GM12878 (cell line): ENCODE measurements around the gene NASP. TPM values are rescaled to one million over a fixed set of nuclear protein-coding genes. Genes with fewer than 3 reads are reported as not detected.

Experiments used
- ATAC-seq: fragments of 200-7000 bp; cut with Tn5 transposase; 3 replicates; pipeline ENCODE4 v1.9.1; 2020; ENCODE audit warnings: mild to moderate bottlenecking, moderate library complexity
- BruUV-seq: library from RNA; stranded (reverse); fragments of 400-500 nt; replicated peaks from 2 replicates; lab custom pipeline; 2021; lab: Mats Ljungman, UMichigan
- CTCF ChIA-PET: fragments of 300-600 bp; sonication (Branson Sonifier 250); formaldehyde crosslinking; extraction: SDS; loops from one replicate; lab custom pipeline; 2021; ENCODE audit warnings: inconsistent platforms; lab: Yijun Ruan, JAX
- POLR2A ChIA-PET: fragments of 350-600 bp; formaldehyde crosslinking; extraction: SDS; loops from one replicate; lab custom pipeline; 2021; ENCODE audit warnings: inconsistent platforms; lab: Charles Lee
- RAD21 ChIA-PET: fragments of 300-600 bp; sonication (Branson Sonifier 250); formaldehyde crosslinking; loops from one replicate; lab custom pipeline; 2023; ENCODE audit warnings: antibody characterized with exemption; ENCODE audit not compliant: unreplicated experiment; lab: Charles Lee
- SMC1A ChIA-PET: fragments of 300-600 bp; sonication (Branson Sonifier 250); formaldehyde crosslinking; loops from one replicate; lab custom pipeline; 2023; ENCODE audit not compliant: unreplicated experiment, uncharacterized antibody; lab: Charles Lee
- DNase-seq: peaks from one replicate; pipeline ENCODE4 v3.0.0-alpha.2; 2011; ENCODE audit warnings: low read depth, low spot score
- FAIRE-seq: peaks from 3 replicates; lab custom pipeline; 2011; peaks lifted over from hg19 to GRCh38; lab: Jason Lieb, UNC
- H2AFZ ChIP-seq: 2 replicates; pipeline ENCODE4 v1.6.0; 2011; ENCODE audit warnings: low read depth, low read length, control low read depth; ENCODE audit not compliant: control insufficient read depth
- H3K27ac ChIP-seq: 2 replicates; pipeline ENCODE4 v1.5.1; 2011; ENCODE audit warnings: control low read depth; ENCODE audit not compliant: control insufficient read depth, insufficient read depth
- H3K27me3 ChIP-seq, 2 experiments: replicated peaks in 1 of 2; 2 replicates each; pipeline versions ENCODE4 v1.6.0 to v1.6.1; 2011; ENCODE audit warnings: low read length in 1 of 2; ENCODE audit not compliant: control insufficient read depth in 2 of 2, insufficient read depth in 2 of 2
- H3K36me3 ChIP-seq, 2 experiments: 2 replicates each; pipeline ENCODE4 v1.5.1; 2011; ENCODE audit warnings: low read length in 1 of 2; ENCODE audit not compliant: control insufficient read depth in 2 of 2, insufficient read depth in 2 of 2
- H3K4me1 ChIP-seq: 2 replicates; pipeline ENCODE4 v1.6.1; 2011; ENCODE audit warnings: mild to moderate bottlenecking, low read length, moderate library complexity, mixed read lengths; ENCODE audit not compliant: control insufficient read depth, insufficient read depth
- H3K4me2 ChIP-seq: 2 replicates; pipeline ENCODE4 v1.6.0; 2011; ENCODE audit warnings: control low read depth; ENCODE audit not compliant: control insufficient read depth, insufficient read depth
- H3K4me3 ChIP-seq: fragments of 200-600 bp; sonication (generic); 2 replicates; pipeline ENCODE4 v1.5.1; 2016
- H3K79me2 ChIP-seq: 2 replicates; pipeline ENCODE4 v1.6.0; 2011; ENCODE audit warnings: low read length; ENCODE audit not compliant: control insufficient read depth, insufficient read depth
- H3K9ac ChIP-seq: 2 replicates; pipeline ENCODE4 v1.8.0; 2011; ENCODE audit warnings: low read length, control low read depth, mixed read lengths; ENCODE audit not compliant: control insufficient read depth, insufficient read depth
- H3K9me3 ChIP-seq: replicated peaks from 3 replicates; pipeline ENCODE4 v1.5.1; 2011; ENCODE audit warnings: mild to moderate bottlenecking, low read length; ENCODE audit not compliant: control insufficient read depth, insufficient read depth
- H4K20me1 ChIP-seq: 2 replicates; pipeline ENCODE4 v1.6.0; 2011; ENCODE audit not compliant: control insufficient read depth, insufficient read depth
- CREM ChIP-seq: IDR thresholded peaks from 2 replicates; pipeline ENCODE4 v1.6.1; 2014; ENCODE audit warnings: antibody characterized with exemption, low read depth
- ESRRA ChIP-seq: IDR thresholded peaks from 2 replicates; pipeline ENCODE4 v1.6.1; 2012; ENCODE audit warnings: mild to moderate bottlenecking, low read length, improper control_type of control experiment
- HDAC2 ChIP-seq: fragments of 200-600 bp; sonication (generic); IDR thresholded peaks from 2 replicates; pipeline ENCODE4 v1.6.1; 2017
- IRF3 ChIP-seq: fragments of 450-650 bp; IDR thresholded peaks from 2 replicates; pipeline ENCODE4 v1.6.1; 2014; ENCODE audit warnings: mild to moderate bottlenecking
- NR2C2 ChIP-seq: IDR thresholded peaks from 2 replicates; pipeline ENCODE4 v1.6.1; 2011; ENCODE audit warnings: borderline replicate concordance, low read depth; ENCODE audit not compliant: control insufficient read depth, insufficient read length
- RAD21 ChIP-seq: IDR thresholded peaks from 2 replicates; pipeline ENCODE4 v1.6.1; 2011; ENCODE audit warnings: mild to moderate bottlenecking, low read depth, low read length, moderate library complexity; ENCODE audit not compliant: insufficient read depth
- REST ChIP-seq: IDR thresholded peaks from 2 replicates; pipeline ENCODE4 v1.6.1; 2012; ENCODE audit warnings: mild to moderate bottlenecking, low read depth, low read length
- SKIL ChIP-seq: fragments of 450-650 bp; IDR thresholded peaks from 2 replicates; pipeline ENCODE4 v1.6.1; 2017; ENCODE audit warnings: mild to moderate bottlenecking, low read depth, inconsistent platforms; ENCODE audit not compliant: poor library complexity, severe bottlenecking
- SUPT20H ChIP-seq: IDR thresholded peaks from 2 replicates; pipeline ENCODE4 v1.6.1; 2011; ENCODE audit warnings: low read depth, mild to moderate bottlenecking, low read length, moderate library complexity, borderline replicate concordance; ENCODE audit not compliant: control insufficient read depth
- WRNIP1 ChIP-seq: IDR thresholded peaks from 2 replicates; pipeline ENCODE4 v1.6.1; 2011; ENCODE audit warnings: low read depth, low read length, improper control_type of control experiment, borderline replicate concordance
- ZNF24 ChIP-seq: fragments of 450-650 bp; IDR thresholded peaks from 2 replicates; pipeline ENCODE4 v1.6.1; 2017; ENCODE audit warnings: antibody characterized with exemption, mild to moderate bottlenecking
- WGBS: methylation state at CpG from one replicate; pipeline ENCODE4 v1.1.6; 2016; ENCODE audit warnings: low lambda C conversion rate; ENCODE audit not compliant: insufficient replicate concordance, insufficient coverage; ENCODE audit errors: missing lambda C conversion rate; 5-methylcytosine and 5-hydroxymethylcytosine counted together
- in situ Hi-C: fragments of 300-500 bp; cut with MboI; formaldehyde crosslinking; loops from 9 replicates; pipeline ENCODE4 v1.14.3; 2018; ENCODE audit warnings: mixed read lengths
- intact Hi-C: fragments of 100-400 bp; cut with micrococcal nuclease; formaldehyde crosslinking; loops from one replicate; pipeline ENCODE4 v1.14.2; 2022; ENCODE audit not compliant: unreplicated experiment
- polyA plus RNA-seq, 11 experiments: library from polyadenylated mRNA; depleted of rRNA in 4 of 11; unstranded in 6 of 11; stranded (reverse) in 5 of 11; fragments of >200 nt; fragmentation: Nextera tagmentation in 4 of 11; fragmentation: Illumina TruSeq in 1 of 11; extraction: Ambion mirVana in 4 of 11; extraction: Trizol in 1 of 11; gene quantifications; 1 replicate in 1 of 11; 2 replicates in 10 of 11; pipeline versions ENCODE4 v1.2.1 to v1.2.3, GENCODE V29; 2011 to 2016; ENCODE audit warnings: inconsistent platforms in 2 of 11, missing spikeins in 2 of 11, low read depth in 1 of 11
- total RNA-seq, 4 experiments: library from RNA; depleted of rRNA in 3 of 4; stranded (reverse); fragments of >200 nt in 3 of 4; fragmentation: Illumina TruSeq in 1 of 4; extraction: Trizol in 1 of 4; gene quantifications; 2 replicates each; pipeline versions ENCODE4 v1.2.1 to v1.2.3, GENCODE V29; 2013 to 2021

The NASP gene
- total and polyA plus RNA-seq, 10 of the 15 experiments (the other 5 are each of a cell fraction or from before 2014, with no cell fraction given) = 111 to 321 (median 205) TPM

- TF ChIP-seq SKIL (no peak), ESRRA (no peak), IRF3 (no peak)
These were observed 38.1 kb upstream of the NASP start (continued) for GRCh38 chr1:45545553-45546310.

- Histone ChIP-seq H3K4me1 (peaks cover 16% of the 10 kb centered on the region), H3K27me3 (no peaks in the 10 kb centered on the region), H3K4me2 (peak within 1 kb of the TSS; percentile 82), H3K9me3 (no peaks in the 10 kb centered on the region; the same call in 1 of the 3 replicates), H3K79me2 (peaks cover 36% of the 10 kb centered on the region), H4K20me1 (no peaks in the 10 kb centered on the region), H3K36me3 (peaks cover 0 to 7% of the 10 kb centered on the region in 2 experiments; a peak in 2 of 4 replicates), H3K27ac (peak within 1 kb of the TSS; percentile 91), H3K4me3 (peak within 1 kb of the TSS; percentile 87), H3K9ac (peak within 1 kb of the TSS; percentile 94), H2AFZ (peak within 1 kb of the TSS; percentile 84)
- DNase-seq (peak; percentile 74), ATAC-seq (peak; percentile 94), FAIRE-seq (peak; percentile 35)
- SMC1A ChIA-PET = interaction anchor here (0.6 to 3.4 kb wide), 18 partner anchors 9 to 236 kb away, joined by 3 to 22 read pairs (median 6); partner anchors contain the start of genes CCDC163, MMACHC, PRDX1 and TESK2
- intact Hi-C loops = loop anchor here (5.0 kb wide), 1 partner anchor 48 kb away; the partner anchor contains the start of genes CCDC163 and MMACHC
- POLR2A ChIA-PET = interaction anchor here (0.6 to 6.4 kb wide), 10 partner anchors 8 to 242 kb away, joined by 3 to 105 read pairs (median 6); partner anchors contain the start of genes CCDC163, GPBP1L1, MMACHC and MUTYH
- in situ Hi-C loops = no loop called here
- CTCF ChIA-PET = interaction anchor here (0.9 to 5.7 kb wide), 11 partner anchors 9 to 191 kb away, joined by 3 to 48 read pairs (median 4); partner anchors contain the start of genes CCDC163, MMACHC, PRDX1 and TESK2
- 1% methylated on average over 47 of the region's 47 CpGs for WGBS
- TSS peak; percentile 100 for BruUV-seq
- RAD21 ChIA-PET = interaction anchor here (0.6 to 1.8 kb wide), 14 partner anchors 11 to 135 kb away, joined by 3 to 20 read pairs (median 6); partner anchors contain the start of genes CCDC163, GPBP1L1, MMACHC and NASP
- TF ChIP-seq HDAC2 (no peak), CREM (0 out of 2 replicates have a peak, but pooled peaks have one; percentile 28), SUPT20H (no peak), REST (no peak; the same call in 1 of the 2 replicates), RAD21 (no peak), NR2C2 (no peak), WRNIP1 (peak; percentile 54; the same call in 1 of the 2 replicates), ZNF24 (no peak)
These were observed 33.2 kb upstream of the NASP start, which contains the start of gene AKR1A1 for GRCh38 chr1:45550401-45551351. AKR1A1 (plus strand) TSS chr1:45550826; CDS start chr1:45561795, 10,969 bp downstream.
